NCI-H146 (cell line): Measurements from ENCODE around the gene CENPB.

Experiments used
- DNase-seq: peaks from one replicate; lab custom pipeline; 2025; lab: John Stamatoyannopoulos, UW

The CENPB gene

DNA sequence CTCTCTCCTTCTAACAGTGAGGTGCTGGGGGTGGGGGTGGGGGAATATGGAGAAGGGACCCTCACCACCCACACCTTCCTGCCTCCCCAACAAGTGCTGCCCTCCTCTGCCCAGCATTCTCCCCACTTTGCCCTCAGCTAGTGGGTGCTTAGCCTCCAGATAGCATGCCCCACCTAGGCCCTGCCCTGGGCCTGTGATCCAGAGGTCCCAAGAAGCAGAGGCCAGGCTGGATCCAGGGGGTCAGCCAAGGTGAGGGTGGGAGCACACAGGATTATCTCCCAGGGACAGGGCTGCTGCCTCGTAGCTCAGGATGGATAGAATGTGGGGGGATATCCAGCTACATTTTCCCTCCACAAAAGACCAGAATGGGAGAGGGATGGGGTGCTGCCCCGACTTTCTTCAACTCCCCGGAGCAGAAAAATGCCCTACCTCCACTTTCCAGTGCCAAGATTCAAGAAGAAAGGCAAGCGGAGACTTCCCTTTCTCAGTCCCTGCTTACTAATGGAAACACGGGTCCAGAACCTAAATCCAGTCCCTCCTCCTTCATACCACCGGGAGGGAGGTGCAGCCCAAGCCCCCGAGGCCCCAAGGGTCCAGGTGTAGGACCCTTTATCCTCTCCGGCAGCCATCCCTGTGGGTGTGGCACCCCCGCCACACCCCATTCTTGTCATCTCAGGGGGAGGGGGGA is 20.0 kb downstream of the CENPB start:
- no peak for DNase-seq

DNA sequence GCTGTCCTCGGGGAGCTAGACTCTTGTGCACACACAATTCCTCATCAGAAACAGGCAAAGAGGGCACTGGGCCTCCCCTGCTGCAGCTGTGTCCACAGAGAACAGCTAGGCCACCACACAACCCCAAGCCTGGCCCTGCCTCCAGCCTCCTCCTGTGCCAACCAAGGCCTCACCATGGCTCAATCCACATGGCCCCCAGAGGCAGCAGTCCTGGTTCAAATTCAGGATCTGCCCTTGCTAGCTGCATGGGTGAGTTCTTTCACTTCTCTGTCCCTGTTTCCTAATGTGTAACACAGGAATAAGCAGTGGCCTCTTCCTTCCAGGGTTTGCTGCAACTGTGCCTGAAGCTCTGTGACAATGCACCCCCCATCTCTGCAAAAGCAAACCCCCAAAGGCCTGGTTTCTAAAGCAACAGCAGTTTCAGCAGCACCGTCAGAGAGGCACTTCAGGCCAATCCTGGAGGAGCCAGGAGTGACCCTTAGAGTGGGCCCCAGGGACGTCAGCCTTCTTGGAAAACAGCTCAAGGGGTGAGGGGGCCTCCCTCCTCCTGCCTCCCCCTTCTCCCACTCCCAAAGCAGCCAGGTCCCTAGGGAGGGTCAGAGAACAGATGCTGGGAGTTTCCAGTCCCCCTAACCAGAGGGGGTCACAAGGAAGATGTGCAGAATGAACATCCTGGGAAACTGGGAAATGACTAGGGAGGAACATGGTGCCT is 21.2 kb downstream of the CENPB start:
- no peak for DNase-seq

DNA sequence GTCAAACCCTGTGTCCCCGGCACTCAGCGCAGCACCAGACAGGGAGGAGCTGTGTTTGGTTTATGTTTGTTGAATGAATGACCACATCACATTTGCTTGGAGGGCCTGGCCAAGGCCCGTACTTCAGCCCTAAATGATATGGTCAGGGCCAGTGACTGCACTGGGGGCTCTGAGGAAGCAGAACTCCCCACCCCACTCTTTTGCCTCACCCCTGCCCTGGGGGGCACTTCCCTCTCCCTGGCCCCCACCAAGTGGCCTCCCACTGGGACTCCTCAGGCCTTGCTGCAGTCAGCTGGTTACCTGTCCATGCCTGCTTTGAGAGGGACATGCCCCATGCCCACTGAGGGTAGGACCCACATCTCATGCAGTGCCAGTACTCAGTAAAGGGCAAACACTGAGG is 21.9 kb downstream of the CENPB start:
- no peak for DNase-seq

DNA sequence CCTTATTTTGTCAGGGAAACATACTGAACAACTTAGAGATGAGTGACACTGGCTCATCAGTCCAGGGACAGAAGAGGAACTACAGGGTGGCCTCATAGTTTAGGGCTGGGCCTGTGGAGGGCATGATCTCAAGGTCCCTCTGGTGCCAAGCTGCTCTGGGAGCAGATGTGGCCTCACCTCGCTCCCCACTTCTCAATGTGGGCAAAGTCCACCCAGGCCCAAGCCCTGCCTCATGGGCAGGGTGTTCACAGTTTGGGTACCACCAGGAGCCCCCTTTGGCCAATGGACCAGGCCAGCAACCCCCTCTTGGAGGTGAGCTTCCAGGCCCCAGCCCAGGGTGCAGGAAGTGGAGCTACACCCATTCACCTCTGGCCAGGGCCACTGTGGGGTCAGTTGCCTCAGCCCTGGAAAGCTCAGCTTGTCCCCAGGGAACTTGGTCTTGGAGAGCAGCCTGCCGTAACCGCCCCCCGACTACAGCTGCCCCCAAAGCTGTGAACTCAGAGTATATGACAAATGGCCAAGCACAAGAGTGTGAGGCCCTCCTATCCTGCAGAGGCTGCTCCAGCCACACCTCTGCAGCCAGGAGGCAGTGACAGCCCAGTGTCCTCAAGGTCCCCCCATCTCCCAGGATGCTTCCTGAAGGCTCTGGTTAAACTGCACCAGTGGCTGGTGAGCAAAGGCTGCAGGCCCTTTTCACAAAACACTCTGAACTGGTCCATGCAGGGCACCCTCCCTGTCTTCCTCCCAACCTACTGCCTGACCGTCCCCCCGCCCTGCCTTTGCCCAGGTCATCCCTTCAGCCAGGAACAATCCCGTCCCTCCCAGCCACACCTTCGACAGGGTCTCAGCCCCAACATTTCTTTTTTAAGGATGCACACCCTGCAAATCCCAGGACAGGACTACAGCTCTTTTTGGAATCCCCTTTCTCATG is 22.6 kb downstream of the CENPB start:
- no peak for DNase-seq

DNA sequence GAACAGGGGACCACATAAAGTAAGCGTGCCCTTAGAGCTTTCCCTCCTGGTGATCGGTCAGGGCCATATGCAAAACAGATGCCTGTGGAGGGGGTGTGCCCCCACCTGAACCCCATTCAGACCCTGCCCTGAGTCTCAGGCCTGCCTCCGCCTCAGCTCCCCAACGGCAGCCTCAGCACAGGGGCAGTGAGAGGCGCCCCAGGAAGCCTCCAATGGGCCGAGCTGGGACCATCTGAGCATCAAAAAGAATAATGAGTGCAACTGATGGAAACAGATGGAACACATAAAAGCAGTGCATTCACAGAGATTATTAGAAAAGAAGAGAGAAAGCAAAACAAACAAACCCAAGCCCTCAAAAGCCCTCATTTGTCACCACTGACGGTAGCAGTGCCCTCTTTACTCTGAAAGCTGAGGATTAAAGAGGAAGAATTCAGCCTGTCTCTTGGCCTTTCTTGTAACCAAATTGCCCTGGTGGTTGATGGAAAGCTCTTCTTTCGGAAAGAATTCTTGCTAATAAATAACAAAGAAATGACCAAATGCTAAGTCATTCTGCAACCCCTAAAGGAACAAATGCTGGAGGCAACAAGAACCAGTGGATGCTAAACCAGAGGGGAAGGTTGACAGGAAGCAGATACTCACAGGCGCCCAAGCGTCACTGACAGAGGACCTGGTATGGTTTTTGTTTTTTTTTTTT is 25.7 kb downstream of the CENPB start:
- DNase-seq = no peak

DNA sequence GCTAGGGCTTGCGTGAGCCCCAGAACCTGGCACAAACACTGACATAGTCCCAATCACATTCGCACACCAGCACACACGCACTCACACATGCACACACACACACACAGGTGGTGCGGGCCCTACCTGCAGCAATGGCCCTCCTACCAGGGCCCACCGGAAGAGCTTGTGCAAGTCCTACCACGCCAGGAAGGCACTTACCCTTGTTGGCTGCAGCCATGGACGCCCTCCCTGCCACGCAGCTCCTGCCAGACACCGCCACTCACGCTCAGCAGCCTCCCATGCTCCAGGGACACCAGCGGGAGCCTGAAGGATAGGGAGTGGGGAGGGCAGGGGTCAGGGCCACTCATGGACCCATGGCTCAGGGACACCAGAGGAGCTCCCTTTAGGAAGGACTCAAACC is 26.7 kb downstream of the CENPB start:
- no peak for DNase-seq

DNA sequence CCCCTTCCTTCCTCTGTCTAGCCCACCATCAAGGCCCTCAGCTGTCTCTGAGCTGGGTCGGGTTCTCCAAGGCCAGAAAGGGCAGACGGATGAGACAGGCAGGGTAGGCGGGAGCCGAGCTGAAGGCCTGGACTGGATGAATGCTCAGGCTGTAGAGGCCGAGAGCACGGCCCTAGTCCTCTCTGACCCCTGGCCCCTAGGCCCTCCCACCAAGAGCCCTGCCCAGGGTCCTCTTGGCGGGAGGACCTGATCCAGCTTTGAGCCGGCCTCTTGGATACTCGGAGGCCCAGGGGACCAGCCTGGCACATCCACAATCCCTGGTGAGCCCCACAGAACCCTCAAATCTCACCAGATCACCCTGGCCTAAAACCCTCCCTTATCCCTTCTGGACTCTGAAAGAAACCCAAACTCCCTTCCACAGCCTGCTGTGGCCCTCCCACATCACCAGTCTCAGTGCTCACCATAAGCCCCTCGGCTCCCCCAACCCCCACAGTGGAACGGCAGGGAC is 27.2 kb downstream of the CENPB start:
- no peak for DNase-seq

DNA sequence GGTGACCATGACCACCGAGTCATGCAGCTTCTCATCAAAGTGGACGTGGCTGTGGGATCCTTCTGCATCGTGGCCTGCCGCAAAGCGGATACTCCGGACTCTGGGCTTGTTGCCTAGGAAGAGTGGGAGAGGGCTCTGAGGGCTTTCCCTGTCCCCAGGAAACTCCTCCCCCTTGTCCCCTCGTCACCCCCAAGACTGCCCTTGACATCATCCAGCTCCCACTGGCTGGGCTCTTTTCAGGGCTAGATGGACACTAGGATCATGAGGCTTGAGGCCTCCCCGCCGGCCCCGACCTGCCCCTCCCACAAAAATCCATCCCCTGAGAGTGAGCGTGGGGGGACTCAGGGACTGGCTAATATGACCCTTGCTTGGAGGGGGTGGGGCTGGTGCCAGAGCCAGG is 28.0 kb downstream of the CENPB start:
- DNase-seq = no peak

DNA sequence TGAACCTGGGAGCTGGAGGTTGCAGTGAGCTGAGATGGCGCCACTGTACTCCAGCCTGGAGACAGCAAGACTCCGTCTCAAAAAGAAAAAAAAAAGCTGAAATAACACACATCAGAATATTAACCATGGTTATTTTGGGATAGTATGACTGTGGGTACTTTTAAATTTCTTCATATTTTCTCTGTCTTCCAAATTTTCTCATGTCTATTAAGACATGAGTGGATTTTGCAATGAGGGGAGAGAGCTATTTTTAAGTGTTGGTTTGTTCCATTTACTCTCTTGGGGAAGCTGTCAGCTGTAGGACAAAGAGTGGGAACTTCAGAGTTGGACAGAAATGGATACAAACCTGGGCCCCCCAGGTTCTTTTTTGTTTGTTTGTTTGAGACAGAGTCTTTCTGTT is 29.3 kb downstream of the CENPB start:
- no peak for DNase-seq

DNA sequence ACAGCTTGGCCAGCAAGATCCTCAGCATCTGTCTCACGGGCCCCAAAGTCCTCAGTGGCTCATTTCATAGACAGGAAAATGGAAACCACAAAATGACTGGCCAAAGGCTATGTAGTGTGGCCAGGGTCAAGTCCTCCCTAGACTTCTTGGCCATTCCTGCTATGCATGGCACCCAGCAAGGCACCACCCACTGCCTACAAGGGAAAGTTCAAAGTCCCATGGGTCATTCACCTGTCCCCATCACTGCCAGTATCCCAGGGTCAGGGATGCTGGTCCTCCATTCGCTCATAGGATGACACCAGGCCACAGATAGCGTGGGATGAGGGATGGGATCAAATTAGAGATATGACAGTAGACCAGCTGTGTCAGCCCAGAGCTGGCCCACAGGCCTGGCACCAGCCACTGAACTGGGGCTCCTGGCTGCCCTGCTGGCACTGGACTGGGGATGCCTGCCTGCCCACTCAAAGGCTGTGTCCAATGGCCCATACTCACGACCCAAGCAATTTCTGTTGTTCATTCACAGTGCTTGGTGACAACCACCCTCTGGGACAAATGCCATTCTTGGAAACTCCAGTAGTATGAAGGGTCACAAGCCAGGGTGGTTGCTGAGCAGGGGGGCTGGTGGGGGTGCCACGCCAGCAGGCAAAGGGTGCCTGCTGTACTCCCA is 30.6 kb downstream of the CENPB start:
- no peak for DNase-seq

DNA sequence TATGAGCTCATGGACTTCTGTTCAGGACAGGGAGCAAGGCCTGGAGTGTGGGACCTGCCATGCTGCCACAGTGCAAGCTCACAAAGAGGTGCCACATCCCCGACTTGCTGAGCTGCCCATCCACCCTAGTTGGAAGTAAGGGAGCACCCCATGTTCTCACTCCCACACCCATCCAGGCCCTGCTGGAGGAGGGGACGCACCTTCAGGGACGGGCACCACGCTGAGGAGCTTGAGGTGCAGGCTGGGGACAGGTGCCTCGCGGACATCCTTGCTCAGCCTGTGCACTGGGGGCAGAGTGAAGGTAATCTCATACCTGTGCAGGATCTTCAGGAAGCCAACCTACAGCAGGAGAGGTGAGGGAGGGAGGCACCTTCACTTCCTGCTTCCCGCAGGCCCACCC is 31.3 kb downstream of the CENPB start:
- no peak for DNase-seq

DNA sequence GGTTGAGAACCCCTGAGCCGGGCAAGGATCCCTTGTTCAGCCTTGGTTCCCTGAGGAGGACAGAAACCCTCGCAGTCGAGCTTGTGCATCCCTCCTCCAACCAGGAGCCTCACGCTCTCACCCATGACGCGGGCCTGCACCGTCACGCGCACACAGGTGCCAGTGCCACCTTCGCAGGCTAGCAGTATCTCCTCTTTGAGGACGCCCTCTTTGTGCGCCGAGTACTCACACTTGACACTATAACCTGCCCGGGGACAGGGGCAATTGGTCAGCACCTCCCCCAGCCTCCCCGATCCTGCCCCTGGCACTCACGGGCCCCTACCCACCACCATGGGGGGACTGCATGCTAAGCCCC is 32.3 kb downstream of the CENPB start:
- no peak for DNase-seq

DNA sequence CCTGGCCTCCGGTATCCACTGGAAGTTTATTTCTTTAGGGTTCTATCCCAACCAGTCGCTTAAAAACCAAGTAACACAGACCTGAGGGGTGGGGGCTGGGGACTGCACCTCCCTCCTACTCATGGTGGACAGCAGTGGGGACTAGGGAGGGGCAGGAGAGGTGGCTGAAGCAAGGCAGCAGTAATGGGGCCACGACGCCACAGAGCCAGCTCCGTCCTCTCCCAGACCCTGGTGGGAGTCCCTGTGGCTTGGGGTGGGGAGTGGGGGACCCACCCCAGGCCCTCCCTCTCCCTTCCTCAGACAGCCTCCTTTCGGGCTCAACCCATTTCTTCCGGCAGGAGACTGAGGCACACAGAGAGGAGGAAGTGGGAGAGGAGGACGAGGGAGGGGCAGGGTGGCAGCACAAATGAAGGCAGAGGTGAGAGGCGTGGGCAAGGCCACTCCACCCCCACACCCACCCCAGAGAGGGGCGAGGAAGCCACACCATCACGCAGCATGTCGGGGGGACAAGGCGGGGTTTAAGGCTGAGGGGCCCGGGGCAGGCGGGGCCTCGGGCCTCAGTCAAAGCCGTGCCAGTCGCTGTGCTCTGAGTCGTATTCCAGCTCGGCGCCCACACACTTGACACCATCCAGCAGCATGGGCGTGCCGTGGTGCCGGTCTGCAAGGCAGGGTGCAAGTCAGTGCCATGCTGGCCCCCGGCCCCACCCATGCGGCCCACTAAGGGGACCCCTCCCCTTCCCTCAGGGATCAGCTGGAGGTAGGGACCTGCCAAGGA is 32.9 kb downstream of the CENPB start:
- no peak for DNase-seq

DNA sequence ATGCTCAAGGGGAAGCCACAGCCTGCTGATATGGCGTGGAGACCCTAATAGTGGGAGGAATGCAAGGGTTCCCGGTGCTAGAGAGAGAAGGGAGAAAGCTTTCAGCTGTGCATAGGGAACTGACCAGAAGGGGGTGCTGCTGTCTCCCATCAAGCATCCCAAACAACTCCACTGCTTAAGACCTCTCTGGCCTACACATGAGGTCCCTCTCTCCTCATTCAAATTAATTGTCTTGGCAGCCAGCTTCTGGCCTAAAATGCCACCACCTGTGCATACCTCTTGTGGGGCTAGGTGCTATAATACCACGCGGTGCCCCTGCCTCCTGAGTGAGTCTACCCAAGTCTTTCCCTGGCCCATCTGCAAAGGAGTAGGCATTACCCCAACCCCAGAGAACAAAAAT is 33.4 kb downstream of the CENPB start:
- DNase-seq = peak; percentile 54

DNA sequence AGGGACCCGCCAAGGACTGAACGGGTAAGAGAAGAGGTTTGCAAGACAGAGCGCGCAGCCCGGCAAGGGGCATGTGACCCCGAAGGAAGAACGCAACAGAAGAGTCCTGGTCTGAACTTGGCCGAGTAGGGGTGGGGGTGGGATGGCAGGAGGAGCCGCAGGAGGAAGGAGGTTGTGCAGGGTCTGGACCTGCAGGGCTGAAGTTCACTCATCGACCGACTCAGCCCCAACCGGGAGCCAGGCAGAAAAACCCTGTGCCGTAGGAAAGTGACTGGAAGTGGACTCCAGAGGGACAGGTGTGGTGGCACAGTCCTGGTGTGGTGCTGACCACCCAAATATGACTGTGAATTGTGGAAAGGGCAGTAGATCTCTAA is 34.2 kb downstream of the CENPB start:
- no peak for DNase-seq

DNA sequence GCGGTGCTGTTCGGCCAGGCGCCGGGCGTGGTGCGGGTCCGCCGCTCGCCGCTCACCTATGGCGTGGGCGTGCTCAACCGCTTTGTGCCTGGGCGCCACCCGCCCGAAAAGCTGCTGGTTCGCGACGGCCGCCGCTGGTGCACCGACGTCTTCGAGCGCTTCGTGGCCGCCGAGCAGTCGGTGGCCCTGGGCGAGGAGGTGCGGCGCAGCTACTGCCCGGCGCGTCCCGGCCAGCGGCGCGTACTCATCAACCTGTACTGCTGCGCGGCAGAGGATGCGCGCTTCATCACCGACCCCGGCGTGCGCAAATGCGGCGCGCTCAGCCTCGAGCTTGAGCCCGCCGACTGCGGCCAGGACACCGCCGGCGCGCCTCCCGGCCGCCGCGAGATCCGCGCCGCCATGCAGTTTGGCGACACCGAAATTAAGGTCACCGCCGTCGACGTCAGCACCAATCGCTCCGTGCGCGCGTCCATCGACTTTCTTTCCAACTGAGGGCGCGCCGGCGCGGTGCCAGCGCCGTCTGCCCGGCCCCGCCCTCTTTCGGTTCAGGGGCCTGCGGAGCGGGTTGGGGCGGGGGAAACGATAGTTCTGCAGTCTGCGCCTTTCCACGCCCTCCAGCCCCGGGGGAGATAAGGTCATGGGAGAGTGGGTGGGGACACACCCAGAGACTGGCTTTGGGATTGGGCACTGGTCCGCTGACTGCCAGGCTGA is 34.7 kb downstream of the CENPB start:
- peak; percentile 74 for DNase-seq

DNA sequence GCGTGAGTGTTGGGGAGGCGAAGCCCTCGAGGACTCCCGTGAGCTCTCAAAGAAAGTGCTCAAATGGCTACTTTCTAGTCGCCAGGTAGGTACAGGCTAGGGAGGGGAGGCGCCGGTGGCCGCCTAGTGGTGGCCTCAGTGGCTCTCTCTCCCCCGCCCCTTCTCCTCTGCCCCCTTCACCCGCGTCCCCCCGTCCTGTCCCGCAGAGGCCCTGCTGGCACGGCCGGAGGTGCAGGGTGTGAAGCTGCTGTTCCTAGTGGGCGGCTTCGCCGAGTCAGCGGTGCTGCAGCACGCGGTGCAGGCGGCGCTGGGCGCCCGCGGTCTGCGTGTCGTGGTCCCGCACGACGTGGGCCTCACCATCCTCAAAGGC is 35.2 kb downstream of the CENPB start:
- DNase-seq = no peak

DNA sequence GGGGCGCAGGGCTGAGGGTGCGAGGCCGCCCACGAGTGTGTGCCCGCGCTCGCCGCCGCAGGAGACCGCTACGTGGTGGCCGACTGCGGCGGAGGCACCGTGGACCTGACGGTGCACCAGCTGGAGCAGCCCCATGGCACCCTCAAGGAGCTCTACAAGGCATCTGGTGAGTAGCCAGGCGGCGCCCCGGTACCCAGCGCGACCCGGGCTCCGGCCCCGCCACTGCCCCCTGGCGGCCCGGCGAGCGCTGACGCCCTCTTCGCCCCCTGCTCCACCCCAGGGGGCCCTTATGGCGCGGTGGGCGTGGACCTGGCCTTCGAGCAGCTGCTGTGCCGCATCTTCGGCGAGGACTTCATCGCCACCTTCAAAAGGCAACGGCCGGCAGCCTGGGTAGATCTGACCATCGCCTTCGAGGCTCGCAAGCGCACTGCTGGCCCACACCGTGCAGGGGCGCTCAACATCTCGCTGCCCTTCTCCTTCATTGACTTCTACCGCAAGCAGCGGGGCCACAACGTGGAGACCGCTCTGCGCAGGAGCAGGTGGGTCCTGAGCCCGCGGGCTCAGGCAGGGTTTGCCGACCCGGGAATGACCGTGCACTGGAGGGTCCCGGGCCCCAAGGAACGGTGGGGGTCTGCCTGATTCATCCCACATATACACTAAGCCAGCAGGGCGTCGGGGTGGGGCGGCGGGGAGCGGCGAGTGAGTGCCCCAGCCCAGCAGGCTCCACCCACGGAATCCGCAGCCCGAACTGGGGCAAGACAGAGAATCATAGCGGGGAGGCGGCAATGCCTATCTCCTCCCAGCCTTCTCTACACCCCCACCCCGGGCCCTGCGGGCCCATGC is 36.6 kb downstream of the CENPB start:
- DNase-seq = peak; percentile 77

DNA sequence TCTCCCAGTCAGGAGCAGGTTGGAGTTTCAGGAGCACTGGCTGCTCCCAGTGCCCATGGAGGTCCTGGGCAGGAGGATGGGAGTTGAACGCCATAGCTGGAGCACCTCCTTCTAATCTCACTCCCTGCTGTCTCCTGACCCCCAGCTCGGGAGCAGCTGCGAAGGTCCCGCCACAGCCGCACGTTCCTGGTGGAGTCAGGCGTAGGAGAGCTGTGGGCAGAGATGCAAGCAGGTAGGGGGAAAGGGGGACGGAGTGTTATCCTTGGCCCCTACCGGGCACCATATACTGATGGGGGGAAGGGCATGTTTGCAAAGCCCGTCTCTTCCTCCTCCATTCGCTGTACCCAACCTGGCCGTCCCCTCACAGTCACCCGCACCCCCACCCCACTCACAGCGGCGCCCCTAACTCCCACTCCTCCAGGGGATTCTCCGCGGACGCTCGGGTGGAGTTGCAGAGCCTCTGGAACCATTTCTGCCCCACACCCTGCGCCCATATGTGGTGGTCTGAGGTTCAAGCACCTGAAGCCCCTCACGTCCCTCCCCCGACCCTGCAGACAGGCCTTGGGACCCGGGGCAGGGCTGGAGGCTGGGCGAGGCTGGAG is 37.4 kb downstream of the CENPB start:
- no peak for DNase-seq
